Right lobe of liver (tissue), 6 donors: ENCODE data around the gene RFX4. TPM values are rescaled to one million over a fixed set of nuclear protein-coding genes. Genes with fewer than 3 reads are reported as not detected.

Source experiments
- ATAC-seq, 4 donors: fragments of 200-7000 bp; cut with Tn5 transposase; one replicate each; pipeline ENCODE4 v1.9.1; 2020; ENCODE audit warnings: mild to moderate bottlenecking in 4 of 4, moderate library complexity in 4 of 4
- DNase-seq, 3 donors: peaks; one replicate each; pipeline ENCODE4 v3.0.0-alpha.2; 2020
- H3K27ac ChIP-seq, 3 donors: fragments of 200-600 bp; one replicate each; pipeline ENCODE4 v1.8.0; 2022
- H3K27me3 ChIP-seq, 2 donors: fragments of 200-600 bp; one replicate each; pipeline ENCODE4 v1.8.0; 2022
- H3K36me3 ChIP-seq, 4 donors: fragments of 200-600 bp; sonication (generic) in 1 of 4; one replicate each; pipeline versions ENCODE4 v1.5.1 to v1.8.0; 2017 to 2022; ENCODE audit warnings: control low read depth in 1 of 4
- H3K4me1 ChIP-seq, 4 donors: fragments of 200-600 bp; sonication (generic) in 1 of 4; one replicate each; pipeline versions ENCODE4 v1.5.1 to v1.8.0; 2017 to 2022; ENCODE audit warnings: control low read depth in 1 of 4
- H3K4me3 ChIP-seq, 3 donors: fragments of 200-600 bp; one replicate each; pipeline ENCODE4 v1.8.0; 2022
- H3K9me3 ChIP-seq, 4 donors: fragments of 200-600 bp; sonication (generic) in 1 of 4; one replicate each; pipeline versions ENCODE4 v1.5.1 to v1.8.0; 2017 to 2022; ENCODE audit warnings: control low read depth in 1 of 4
- POLR2A ChIP-seq: fragments of 450-650 bp; IDR thresholded peaks from one replicate; pipeline ENCODE4 v1.6.1; 2017; ENCODE audit warnings: antibody characterized with exemption, mild to moderate bottlenecking
- WGBS: methylation state at CpG from one replicate; pipeline ENCODE4 v1.1.6; 2018; ENCODE audit warnings: low coverage, low lambda C conversion rate; ENCODE audit not compliant: insufficient coverage; ENCODE audit errors: missing lambda C conversion rate; 5-methylcytosine and 5-hydroxymethylcytosine counted together
- intact Hi-C, 2 donors: fragments of 100-400 bp; cut with DNase I; formaldehyde crosslinking; loops; one replicate each; pipeline versions ENCODE4 v1.11.2 to v1.14.1; 2022
- total RNA-seq, 6 experiments: library from RNA; depleted of rRNA in 2 of 6; stranded (reverse); fragments of >200 nt in 2 of 6; fragmentation: NEBNext Ultra II Directional in 3 of 6; extraction: Animal tissue kit (Norgen Biotek cat#: 25700) in 3 of 6; gene quantifications; one replicate each; pipeline versions ENCODE4 v1.1.0 to v1.2.4, GENCODE V29; 2016 to 2023
- TF ChIP-seq, protein P1 (sequence below), 4 donors: fragments of 200-600 bp in 3 of 4; fragments of 450-650 bp in 1 of 4; IDR thresholded peaks; one replicate each; pipeline versions ENCODE4 v1.5.1 to v1.8.0; 2016 to 2022; ENCODE audit warnings: antibody characterized with exemption in 4 of 4, mild to moderate bottlenecking in 2 of 4
- donor health status: DM: no; HTN: yes; CAD: no.
- donor health status: DM: no; HTN: no; CAD: no.
- donor health status: DM: no; HTN: no; CAD: no.
- donor health status: DM: no; HTN: yes; CAD: no.
- donor health status: DM: no; HTN: yes; CAD: no.

RFX4 gene
- total RNA-seq, 6 experiments from 2014 or later = not detected

DNA sequence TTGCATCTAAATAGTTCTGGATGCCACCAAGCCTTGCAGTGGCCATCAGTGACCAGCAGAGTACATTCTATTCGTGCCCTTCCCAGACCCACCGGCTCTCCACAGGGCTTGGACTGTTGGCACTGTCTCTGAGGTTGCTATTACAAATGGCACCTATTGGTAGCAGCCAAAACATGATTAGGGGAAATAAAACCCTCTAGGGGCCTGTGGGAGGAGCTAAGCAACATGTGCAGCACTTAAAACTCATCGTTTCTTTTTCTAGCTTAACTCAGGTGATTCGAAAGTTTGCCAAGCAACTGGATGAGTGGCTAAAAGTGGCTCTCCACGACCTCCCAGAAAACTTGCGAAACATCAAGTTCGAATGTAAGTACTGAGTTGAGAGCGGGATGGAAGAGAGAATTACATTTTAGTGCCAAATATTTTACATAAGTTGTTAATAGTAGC, 126.3 kb downstream of the RFX4 start:
- ATAC-seq (no peak), DNase-seq (no peak)
- no peaks in the 10 kb centered on the region for H3K9me3 ChIP-seq
- H3K27ac ChIP-seq = no peak overlapping the region
- intact Hi-C loops = no loop called here
- no peaks in the 10 kb centered on the region for H3K36me3 ChIP-seq
- no peaks in the 10 kb centered on the region for H3K27me3 ChIP-seq
- TF ChIP-seq POLR2A = no peak
- TF ChIP-seq, protein P1, sequence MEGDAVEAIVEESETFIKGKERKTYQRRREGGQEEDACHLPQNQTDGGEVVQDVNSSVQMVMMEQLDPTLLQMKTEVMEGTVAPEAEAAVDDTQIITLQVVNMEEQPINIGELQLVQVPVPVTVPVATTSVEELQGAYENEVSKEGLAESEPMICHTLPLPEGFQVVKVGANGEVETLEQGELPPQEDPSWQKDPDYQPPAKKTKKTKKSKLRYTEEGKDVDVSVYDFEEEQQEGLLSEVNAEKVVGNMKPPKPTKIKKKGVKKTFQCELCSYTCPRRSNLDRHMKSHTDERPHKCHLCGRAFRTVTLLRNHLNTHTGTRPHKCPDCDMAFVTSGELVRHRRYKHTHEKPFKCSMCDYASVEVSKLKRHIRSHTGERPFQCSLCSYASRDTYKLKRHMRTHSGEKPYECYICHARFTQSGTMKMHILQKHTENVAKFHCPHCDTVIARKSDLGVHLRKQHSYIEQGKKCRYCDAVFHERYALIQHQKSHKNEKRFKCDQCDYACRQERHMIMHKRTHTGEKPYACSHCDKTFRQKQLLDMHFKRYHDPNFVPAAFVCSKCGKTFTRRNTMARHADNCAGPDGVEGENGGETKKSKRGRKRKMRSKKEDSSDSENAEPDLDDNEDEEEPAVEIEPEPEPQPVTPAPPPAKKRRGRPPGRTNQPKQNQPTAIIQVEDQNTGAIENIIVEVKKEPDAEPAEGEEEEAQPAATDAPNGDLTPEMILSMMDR (IDR thresholded peaks at IDR 0.05) = no peak
- WGBS = 76% methylated on average over 8 of the region's 8 CpGs
- no peak overlapping the region for H3K4me3 ChIP-seq
- no peaks in the 10 kb centered on the region for H3K4me1 ChIP-seq

DNA sequence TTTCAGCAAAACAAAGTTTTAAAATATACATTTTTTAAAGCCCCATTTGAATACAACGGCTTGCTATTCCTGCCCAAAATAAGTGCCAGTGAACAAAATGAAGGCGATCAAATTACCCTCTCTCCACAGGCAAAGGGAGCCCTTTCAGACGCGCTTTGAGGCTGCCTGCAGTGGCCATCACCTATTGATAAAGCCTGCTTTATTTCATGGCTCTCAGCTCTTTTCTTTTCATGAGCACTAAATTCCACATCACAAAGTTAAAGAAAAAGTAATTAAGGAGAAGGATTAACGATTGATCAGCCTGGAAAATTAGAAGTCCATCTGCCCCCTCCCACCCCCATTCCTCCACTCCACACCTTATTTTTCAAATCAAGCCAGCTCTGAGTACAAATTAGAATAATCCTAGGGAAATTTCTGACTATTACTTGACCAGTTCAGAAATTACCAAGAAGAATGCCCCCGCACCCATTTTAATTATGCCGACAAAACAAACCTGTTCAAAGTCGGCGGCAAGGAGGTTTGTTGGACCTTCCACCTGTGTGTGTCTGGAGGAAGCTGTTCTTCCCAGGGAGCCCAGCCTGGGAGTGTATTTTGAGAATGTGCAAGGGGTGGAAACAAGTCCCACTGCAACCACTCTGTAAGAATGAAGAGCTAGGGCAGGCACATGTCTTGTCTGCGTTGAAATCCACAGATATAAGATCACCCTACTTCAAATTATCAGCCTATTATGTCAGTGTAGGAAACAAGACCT, 127.5 kb downstream of the RFX4 start:
- WGBS = 54% methylated on average over 10 of the region's 10 CpGs
- H3K4me3 ChIP-seq = no peak overlapping the region
- H3K27ac ChIP-seq = no peak overlapping the region
- no peaks in the 10 kb centered on the region for H3K4me1 ChIP-seq
- H3K9me3 ChIP-seq = no peaks in the 10 kb centered on the region
- intact Hi-C loops = no loop called here
- H3K27me3 ChIP-seq = no peaks in the 10 kb centered on the region
- DNase-seq = no peak
- TF ChIP-seq, protein P1 (IDR thresholded peaks at IDR 0.05) = no peak
- TF ChIP-seq POLR2A = no peak
- no peaks in the 10 kb centered on the region for H3K36me3 ChIP-seq
- no peak for ATAC-seq

DNA sequence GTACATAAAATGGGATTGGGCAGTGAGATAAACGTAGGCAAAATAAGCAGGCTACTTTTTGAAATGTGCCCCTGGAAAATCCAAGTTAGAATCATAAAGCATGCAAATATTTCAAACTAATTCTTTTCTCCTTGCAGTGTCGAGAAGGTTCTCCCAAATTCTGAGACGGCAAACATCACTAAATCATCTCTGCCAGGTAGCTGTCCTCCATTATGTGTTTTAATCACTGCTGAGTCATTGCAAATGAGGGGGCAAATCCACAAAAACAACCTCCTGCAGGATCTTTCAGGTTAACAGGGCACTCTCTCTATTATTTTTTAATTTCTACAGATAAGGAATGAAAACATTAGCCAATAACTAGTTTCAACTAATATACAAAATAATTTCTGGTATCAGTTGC, 128.5 kb downstream of the RFX4 start:
- DNase-seq (no peak), ATAC-seq (no peak)
- Histone ChIP-seq H3K4me3 (no peak overlapping the region), H3K27me3 (no peaks in the 10 kb centered on the region), H3K9me3 (no peaks in the 10 kb centered on the region), H3K4me1 (no peaks in the 10 kb centered on the region), H3K36me3 (no peaks in the 10 kb centered on the region), H3K27ac (no peak overlapping the region)
- intact Hi-C loops = no loop called here
- TF ChIP-seq POLR2A = no peak
- TF ChIP-seq, protein P1 (IDR thresholded peaks at IDR 0.05) = no peak
- 80% methylated on average over 3 of the region's 3 CpGs for WGBS

DNA sequence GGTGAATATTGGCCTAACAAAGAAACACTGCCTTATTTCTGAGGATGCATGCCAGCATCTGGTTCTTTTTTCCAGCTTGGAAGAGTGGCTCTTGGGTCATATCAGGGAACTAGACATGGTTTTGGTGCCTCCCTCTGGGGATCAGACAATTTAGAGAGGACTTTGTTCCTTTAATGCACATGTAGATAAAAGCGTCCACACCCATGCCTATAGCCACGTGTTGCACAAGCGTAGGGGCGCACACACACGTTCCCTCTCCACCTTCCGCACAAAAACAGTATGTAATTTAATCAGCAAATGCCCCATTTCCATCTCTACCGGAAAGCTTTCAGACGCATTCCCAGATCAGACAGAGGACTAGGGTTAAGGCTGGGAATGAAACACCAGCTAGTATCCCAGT, 130.0 kb downstream of the RFX4 start:
- DNase-seq (no peak), ATAC-seq (no peak)
- intact Hi-C loops = no loop called here
- Histone ChIP-seq H3K9me3 (no peaks in the 10 kb centered on the region), H3K36me3 (no peaks in the 10 kb centered on the region), H3K4me1 (peaks cover 0 to 2% (median 0%) of the 10 kb centered on the region in 4 donors), H3K27ac (no peak overlapping the region), H3K27me3 (no peaks in the 10 kb centered on the region), H3K4me3 (no peak overlapping the region)
- 88% methylated on average over 8 of the region's 8 CpGs for WGBS
- no peak for TF ChIP-seq POLR2A
- TF ChIP-seq, protein P1 (IDR thresholded peaks at IDR 0.05) = no peak
